NB4 (cell line): ENCODE results near the gene ADGRB2.
"Not testable (repeated sequence)": the region's sequence is repeated elsewhere in the genome, so short reads cannot be mapped to it uniquely, and the experiment has no call there.

Experiments used
- DNase-seq: peaks from one replicate; pipeline ENCODE4 v3.0.0; 2010; ENCODE audit warnings: low read depth
- H3K4me3 ChIP-seq: one replicate; pipeline ENCODE4 v1.5.1; 2011; ENCODE audit warnings: mild to moderate bottlenecking, low read depth, low read length, moderate library complexity
- MYC ChIP-seq: IDR thresholded peaks from 2 replicates; pipeline ENCODE4 v1.6.1; 2011; ENCODE audit warnings: low read depth, low read length
- POLR2A ChIP-seq: IDR thresholded peaks from 2 replicates; pipeline ENCODE4 v1.6.1; 2011; ENCODE audit warnings: mild to moderate bottlenecking; ENCODE audit not compliant: insufficient read length; ENCODE audit errors: extremely low read depth
- TF ChIP-seq, protein P1 (sequence below): IDR thresholded peaks from one replicate; pipeline ENCODE4 v1.5.1; 2012; ENCODE audit warnings: low read depth, low read length
- TF ChIP-seq, protein P2 (sequence below): IDR thresholded peaks from 2 replicates; pipeline ENCODE4 v1.6.1; 2011; ENCODE audit warnings: low read depth, low read length

Gene ADGRB2

DNA sequence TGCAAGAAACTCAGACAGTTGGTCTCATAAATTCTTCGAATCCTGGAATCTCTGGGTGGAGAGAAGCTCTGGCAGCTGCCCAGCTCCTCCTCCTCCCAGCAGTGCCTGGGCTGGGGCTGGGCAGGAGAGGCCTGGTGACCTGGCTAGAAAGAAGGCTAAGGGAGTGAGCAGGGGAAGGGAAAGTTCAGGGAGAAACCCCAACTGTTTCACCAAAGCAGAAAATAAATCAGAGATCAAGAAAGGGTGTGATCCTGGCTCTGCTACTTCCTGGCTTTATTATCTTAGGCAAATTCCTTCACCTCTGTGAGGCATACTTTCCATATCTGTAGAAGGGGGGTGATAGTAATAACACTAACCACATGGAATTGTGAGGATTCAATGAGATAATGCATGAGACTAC, 51.5 kb downstream of the ADGRB2 start:
- H3K4me3 ChIP-seq, result no peak overlapping the region
- DNase-seq, result no peak
- TF ChIP-seq, protein P1, sequence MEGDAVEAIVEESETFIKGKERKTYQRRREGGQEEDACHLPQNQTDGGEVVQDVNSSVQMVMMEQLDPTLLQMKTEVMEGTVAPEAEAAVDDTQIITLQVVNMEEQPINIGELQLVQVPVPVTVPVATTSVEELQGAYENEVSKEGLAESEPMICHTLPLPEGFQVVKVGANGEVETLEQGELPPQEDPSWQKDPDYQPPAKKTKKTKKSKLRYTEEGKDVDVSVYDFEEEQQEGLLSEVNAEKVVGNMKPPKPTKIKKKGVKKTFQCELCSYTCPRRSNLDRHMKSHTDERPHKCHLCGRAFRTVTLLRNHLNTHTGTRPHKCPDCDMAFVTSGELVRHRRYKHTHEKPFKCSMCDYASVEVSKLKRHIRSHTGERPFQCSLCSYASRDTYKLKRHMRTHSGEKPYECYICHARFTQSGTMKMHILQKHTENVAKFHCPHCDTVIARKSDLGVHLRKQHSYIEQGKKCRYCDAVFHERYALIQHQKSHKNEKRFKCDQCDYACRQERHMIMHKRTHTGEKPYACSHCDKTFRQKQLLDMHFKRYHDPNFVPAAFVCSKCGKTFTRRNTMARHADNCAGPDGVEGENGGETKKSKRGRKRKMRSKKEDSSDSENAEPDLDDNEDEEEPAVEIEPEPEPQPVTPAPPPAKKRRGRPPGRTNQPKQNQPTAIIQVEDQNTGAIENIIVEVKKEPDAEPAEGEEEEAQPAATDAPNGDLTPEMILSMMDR, result no peak
- TF ChIP-seq POLR2A (no peak), MYC (no peak)
- TF ChIP-seq, protein P2, sequence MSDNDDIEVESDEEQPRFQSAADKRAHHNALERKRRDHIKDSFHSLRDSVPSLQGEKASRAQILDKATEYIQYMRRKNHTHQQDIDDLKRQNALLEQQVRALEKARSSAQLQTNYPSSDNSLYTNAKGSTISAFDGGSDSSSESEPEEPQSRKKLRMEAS, result no peak

DNA sequence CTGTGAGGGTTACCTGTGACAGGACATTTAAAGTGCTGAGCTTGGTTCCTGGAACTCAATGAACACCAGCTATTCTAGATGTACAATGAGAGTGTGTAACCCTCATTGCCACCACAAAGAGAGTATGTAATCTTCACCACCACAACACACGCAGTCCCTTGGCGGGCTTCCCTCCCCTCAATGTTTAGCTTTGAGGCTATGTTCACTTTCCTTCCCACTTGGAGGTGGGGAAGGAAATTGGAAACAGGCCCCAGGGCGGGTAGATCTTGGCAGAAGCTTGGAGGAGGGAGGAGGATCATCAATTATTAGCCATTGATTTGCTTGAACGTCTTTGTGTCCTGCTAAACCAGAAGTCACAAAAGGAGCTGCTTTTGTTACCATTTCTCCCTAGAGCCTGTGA, 52.1 kb downstream of the ADGRB2 start:
- no peak for DNase-seq
- TF ChIP-seq MYC (no peak), POLR2A (no peak)
- TF ChIP-seq, protein P2, result no peak
- TF ChIP-seq, protein P1, result no peak
- no peak overlapping the region for H3K4me3 ChIP-seq

DNA sequence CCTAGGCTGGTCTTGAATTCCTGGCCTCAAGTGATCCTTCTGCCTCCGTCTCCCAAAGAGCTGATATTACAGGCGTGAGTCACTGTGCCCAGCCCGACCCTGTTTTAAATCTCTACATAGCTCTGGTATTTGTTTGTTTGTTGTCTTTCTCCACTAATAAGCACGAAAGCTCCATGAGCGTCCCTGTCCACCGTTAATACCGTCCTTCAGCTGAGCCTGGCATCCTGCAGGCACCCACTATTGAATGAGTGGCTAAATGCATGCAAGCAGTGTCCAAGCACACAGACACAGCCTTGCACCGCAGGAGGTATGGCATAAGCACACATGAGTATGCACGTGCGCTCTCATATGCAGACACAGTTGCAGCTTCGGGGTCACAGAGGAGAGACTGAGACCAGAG, 55.8 kb downstream of the ADGRB2 start:
- H3K4me3 ChIP-seq, result no peak overlapping the region
- TF ChIP-seq, protein P1, result no peak
- TF ChIP-seq POLR2A (no peak), MYC (no peak)
- TF ChIP-seq, protein P2, result no peak
- no peak for DNase-seq

DNA sequence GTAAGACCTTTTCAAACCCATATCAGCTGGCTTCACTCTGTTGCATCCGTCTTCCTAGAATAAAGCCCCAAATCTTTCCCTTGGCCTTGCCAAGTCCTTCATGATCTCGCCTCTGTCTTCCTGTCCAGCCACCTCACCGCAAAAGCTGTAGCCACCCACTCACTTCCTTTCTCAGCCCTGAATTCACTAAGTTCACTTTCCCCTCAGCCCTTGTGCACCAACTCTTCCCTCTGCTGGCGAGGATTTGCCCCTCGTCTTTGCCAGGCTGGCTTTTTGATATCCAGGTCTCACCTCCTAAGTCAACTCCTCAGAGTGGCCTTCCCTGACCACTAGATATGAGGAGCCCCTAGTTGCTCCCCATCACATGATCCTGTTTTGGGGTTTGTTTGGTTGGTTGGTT, 56.4 kb downstream of the ADGRB2 start:
- H3K4me3 ChIP-seq, result no peak overlapping the region
- DNase-seq, result peak; percentile 71
- TF ChIP-seq, protein P1, result peak; percentile 19
- TF ChIP-seq POLR2A, result no peak

DNA sequence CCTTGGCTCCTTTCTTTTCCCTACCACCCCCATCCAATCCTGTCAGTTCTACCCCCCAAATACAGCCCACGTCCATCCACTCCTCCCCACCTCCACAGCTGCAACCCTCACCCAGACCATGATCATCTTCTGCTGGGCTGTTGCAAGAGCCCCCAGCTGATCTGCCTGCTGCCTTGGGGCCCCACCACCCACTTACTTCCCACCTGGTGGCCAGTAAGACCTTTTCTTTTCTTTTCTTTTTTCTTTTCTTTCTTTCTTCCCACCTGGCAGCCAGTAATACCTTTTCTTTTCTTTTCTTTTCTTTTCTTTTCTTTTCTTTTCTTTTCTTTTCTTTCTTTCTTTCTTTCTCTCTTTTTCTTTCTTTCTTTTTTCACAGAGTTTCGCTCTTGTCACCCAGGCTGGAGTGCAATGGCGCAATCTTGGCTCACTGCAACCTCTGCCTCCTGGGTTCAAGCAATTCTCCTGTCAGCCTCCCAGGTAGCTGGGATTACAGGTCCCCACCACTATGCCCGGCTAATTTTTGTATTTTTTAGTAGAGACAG, 57.0 kb downstream of the ADGRB2 start:
- H3K4me3 ChIP-seq, DNase-seq: not testable (repeated sequence)

DNA sequence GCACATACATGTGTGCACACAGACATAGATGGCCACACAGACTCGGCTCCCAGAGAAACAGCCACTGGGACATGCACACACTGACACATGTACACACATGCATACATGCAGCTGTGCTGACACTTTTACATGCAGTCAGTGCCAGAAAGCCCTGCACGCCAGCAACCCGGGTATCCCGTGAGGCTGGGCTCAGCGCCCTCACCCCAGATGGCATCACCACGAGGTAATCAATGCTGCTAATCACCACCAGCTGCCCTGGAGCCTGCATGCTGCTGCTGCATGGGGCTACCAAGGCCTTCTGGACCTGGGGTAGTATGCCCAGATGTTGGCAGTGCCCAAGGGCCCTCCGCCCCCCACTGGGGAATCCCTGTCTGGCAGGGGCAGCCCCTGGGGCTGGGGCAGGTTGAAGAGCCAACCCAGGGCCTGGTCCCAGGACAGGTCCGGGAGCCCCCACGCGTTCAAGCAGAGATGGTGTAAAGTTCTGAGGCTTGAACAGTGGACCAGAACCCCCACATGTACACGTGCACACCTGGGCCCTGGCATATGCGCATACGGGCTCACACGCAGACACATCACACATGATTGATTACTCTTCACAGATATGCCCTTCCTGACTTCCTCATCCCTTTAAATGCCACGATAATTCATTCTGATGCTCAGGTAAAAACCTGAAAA, 57.6 kb downstream of the ADGRB2 start:
- no peak for DNase-seq
- TF ChIP-seq, protein P1, result no peak
- TF ChIP-seq MYC, result no peak
- TF ChIP-seq, protein P2, result no peak
- no peak overlapping the region for H3K4me3 ChIP-seq
